ENCODE measurements around the gene PTPN23. TPM values are rescaled to one million over a fixed set of nuclear protein-coding genes. Genes with fewer than 3 reads are reported as not detected.
A peak's percentile ranks its signal among the peaks of the same experiment; 100 is the strongest.

Gene PTPN23
- total and polyA plus RNA-seq, 2 of the 13 experiments (the other 11 are each of a cell fraction or from before 2014, with no cell fraction given): 2.3 to 3.7 TPM

DNA sequence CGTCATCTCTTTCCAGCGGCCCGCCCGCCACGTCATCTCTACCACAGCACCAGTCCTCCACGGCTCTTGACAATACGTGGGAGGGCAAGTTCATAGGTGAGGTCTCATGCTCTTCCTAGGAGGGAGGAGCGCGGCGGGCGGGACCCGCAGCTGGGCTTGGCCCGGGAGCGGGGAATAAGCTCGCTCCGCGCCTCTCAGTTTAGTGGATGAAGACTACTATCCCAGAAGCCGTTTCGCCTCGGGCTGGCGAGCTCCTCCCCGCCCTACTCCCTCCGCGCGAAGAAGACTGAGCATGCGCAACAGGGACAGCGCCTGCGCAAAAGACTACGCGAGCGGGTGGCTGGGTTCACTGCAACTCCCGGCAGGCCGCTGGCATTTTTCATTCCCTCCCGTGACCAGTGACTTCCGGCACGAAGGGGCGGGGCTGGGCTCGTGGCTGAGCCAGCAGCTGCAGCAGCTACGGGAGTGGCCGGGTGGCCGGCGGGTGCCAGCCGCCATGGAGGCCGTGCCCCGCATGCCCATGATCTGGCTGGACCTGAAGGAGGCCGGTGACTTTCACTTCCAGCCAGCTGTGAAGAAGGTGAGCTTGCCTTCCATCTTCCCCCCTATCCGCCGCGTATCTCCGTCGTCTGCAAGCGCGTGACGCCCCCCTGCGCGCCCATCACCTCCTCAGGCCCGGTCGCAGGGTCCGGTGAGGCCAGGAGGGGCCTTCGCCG lies at the start of gene PTPN23 (continued):
- TF ChIP-seq GABPA (IDR thresholded peaks at IDR 0.05; ENCODE audit: low read depth, low read length) (peak; percentile 75), GABPA (CRISPR knock-in tag; IDR thresholded peaks at IDR 0.05; ENCODE audit: low read depth) (peak; percentile 93), TOE1 (CRISPR knock-in tag; IDR thresholded peaks at IDR 0.05) (no peak), NPAS2 (CRISPR knock-in tag; IDR thresholded peaks at IDR 0.05; ENCODE audit: borderline replicate concordance) (no peak), GTF2F1 (IDR thresholded peaks at IDR 0.05; ENCODE audit: low read length) (no peak), FOSL1 (CRISPR knock-in tag; IDR thresholded peaks at IDR 0.05; ENCODE audit: borderline replicate concordance) (no peak), CCDC6 (CRISPR knock-in tag; IDR thresholded peaks at IDR 0.05) (0 out of 2 replicates have a peak, but pooled peaks have one; percentile 39), NFRKB (IDR thresholded peaks at IDR 0.05) (no peak), HNF4G (IDR thresholded peaks at IDR 0.05; ENCODE audit: borderline replicate concordance, low read depth, low read length) (no peak), HNF4G (CRISPR knock-in tag; IDR thresholded peaks at IDR 0.05; ENCODE audit: borderline replicate concordance, low read depth) (no peak), CCAR2 (optimal IDR thresholded peaks at IDR 0.05; ENCODE audit: low read depth, low read length) (no peak), SCMH1 (CRISPR knock-in tag; IDR thresholded peaks at IDR 0.05; ENCODE audit: borderline replicate concordance) (no peak), GMEB2 (CRISPR knock-in tag; IDR thresholded peaks at IDR 0.05; ENCODE audit: low read depth) (no peak), HOXD1 (CRISPR knock-in tag; IDR thresholded peaks at IDR 0.05) (no peak; the same call in none of the 2 replicates), ZNF766 (CRISPR knock-in tag; IDR thresholded peaks at IDR 0.05; ENCODE audit: borderline replicate concordance) (no peak; the same call in none of the 2 replicates), HDAC2 (CRISPR knock-in tag; IDR thresholded peaks at IDR 0.05) (peak; percentile 65), KLF16 (CRISPR knock-in tag; IDR thresholded peaks at IDR 0.05) (peak; percentile 65 to 83; a peak in 2 of 4 replicates), EHMT2 (IDR thresholded peaks at IDR 0.05; ENCODE audit: borderline replicate concordance, low read depth, low read length) (no peak), RNF219 (CRISPR knock-in tag; IDR thresholded peaks at IDR 0.05) (no peak), ZMYM2 (CRISPR knock-in tag; IDR thresholded peaks at IDR 0.05) (no peak), RFX1 (IDR thresholded peaks at IDR 0.05) (no peak)
- TF ChIP-seq, protein P1, sequence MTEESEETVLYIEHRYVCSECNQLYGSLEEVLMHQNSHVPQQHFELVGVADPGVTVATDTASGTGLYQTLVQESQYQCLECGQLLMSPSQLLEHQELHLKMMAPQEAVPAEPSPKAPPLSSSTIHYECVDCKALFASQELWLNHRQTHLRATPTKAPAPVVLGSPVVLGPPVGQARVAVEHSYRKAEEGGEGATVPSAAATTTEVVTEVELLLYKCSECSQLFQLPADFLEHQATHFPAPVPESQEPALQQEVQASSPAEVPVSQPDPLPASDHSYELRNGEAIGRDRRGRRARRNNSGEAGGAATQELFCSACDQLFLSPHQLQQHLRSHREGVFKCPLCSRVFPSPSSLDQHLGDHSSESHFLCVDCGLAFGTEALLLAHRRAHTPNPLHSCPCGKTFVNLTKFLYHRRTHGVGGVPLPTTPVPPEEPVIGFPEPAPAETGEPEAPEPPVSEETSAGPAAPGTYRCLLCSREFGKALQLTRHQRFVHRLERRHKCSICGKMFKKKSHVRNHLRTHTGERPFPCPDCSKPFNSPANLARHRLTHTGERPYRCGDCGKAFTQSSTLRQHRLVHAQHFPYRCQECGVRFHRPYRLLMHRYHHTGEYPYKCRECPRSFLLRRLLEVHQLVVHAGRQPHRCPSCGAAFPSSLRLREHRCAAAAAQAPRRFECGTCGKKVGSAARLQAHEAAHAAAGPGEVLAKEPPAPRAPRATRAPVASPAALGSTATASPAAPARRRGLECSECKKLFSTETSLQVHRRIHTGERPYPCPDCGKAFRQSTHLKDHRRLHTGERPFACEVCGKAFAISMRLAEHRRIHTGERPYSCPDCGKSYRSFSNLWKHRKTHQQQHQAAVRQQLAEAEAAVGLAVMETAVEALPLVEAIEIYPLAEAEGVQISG (CRISPR knock-in tag; IDR thresholded peaks at IDR 0.05): peak; percentile 89
- TF ChIP-seq, protein P2, sequence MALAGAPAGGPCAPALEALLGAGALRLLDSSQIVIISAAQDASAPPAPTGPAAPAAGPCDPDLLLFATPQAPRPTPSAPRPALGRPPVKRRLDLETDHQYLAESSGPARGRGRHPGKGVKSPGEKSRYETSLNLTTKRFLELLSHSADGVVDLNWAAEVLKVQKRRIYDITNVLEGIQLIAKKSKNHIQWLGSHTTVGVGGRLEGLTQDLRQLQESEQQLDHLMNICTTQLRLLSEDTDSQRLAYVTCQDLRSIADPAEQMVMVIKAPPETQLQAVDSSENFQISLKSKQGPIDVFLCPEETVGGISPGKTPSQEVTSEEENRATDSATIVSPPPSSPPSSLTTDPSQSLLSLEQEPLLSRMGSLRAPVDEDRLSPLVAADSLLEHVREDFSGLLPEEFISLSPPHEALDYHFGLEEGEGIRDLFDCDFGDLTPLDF (CRISPR knock-in tag; IDR thresholded peaks at IDR 0.05): peak; percentile 88

All from HepG2 (cell line).